GM12892 (cell line): ENCODE results near the gene ERC1.
A peak's percentile ranks its signal among the peaks of the same experiment; 100 is the strongest.

Experiments used
- DNase-seq: peaks from one replicate; pipeline ENCODE4 v3.0.0; 2011; ENCODE audit not compliant: insufficient read length
- FAIRE-seq: peaks from 2 replicates; lab custom pipeline; 2011; peaks lifted over from hg19 to GRCh38; lab: Jason Lieb, UNC
- POLR2A ChIP-seq: IDR thresholded peaks from 2 replicates; pipeline ENCODE4 v1.6.1; 2011; ENCODE audit warnings: low read depth, low read length, control low read depth
- POLR2AphosphoS5 ChIP-seq: IDR thresholded peaks from 2 replicates; pipeline ENCODE4 v1.6.1; 2011; ENCODE audit warnings: low read depth, low read length, control low read depth
- TAF1 ChIP-seq: IDR thresholded peaks from 2 replicates; pipeline ENCODE4 v1.6.1; 2011; ENCODE audit warnings: low read depth, mild to moderate bottlenecking, control low read depth, low read length, borderline replicate concordance

Gene ERC1

DNA sequence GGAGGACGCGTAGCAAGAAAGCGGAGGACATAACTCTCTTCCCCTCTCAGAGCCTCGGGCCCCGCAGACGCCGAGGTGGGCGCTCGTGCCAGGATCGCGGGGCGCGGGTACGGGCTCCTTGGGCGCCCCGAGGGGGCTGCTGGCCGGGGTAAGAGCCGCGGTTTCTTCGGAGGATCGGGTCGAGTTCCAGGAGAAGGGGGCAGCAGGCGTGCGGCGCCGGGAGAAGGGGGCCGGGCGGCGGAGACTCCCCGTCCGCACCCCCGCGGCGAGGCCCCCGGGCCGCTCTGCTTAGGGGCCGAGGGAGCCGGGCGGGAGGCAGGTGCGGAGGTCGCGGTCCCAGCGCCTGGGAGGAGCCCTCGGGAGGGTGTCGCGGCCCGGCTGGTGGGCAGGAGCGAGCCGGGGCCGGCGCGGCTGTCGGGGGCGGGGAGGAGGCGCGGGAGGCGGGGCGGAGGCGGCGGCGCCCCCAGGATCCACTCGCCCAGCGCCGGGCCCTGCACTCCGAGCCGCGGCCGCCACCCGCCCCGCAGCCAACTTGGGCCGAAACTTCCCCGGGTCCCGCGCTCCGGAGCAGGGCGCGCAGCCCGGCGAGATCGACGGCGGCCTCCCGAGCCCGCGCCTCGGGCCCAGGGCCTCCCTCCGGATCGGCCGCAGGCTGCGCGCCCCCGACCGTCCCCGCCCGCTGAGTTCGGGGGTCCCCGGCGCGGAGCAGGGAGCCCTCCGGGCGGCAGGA lies 539.0 kb downstream of the ERC1 start:
- FAIRE-seq: peak; percentile 81

DNA sequence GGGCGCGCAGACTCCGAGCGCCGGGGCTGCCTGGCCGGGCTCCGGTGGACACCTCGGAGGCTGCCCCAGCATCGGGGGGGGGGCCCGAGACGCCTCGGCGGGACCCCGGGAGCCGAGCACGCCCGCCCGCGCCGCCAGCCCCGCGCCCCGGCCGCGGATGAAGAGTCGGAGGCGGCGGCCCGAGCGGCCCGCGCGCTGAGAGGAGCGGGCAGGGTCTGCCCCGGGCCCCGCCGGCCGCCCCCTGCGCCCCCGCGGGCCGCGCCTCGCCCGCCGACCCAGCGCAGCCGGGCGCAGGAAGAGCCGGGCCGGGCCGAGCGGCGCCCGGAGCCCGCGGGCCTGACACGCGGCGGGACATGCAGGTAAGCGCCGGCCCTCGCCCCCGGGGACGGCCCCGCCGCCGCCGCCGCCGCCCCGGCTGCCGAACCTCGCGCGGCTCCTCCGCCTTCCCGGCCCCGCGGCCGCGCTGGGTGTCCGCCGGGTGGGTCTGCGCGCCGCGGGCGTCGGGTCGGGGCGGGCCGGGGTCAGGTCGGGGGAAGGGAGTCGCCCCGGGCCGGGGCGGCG lies 539.6 kb downstream of the ERC1 start:
- FAIRE-seq: no peak
- no peak for DNase-seq
- no peak for TF ChIP-seq POLR2A
- no peak for TF ChIP-seq POLR2AphosphoS5
- no peak for TF ChIP-seq TAF1

More for the DNA sequence above, 539.0 kb downstream of the ERC1 start:
- no peak for TF ChIP-seq POLR2A
- TF ChIP-seq POLR2AphosphoS5: no peak
- TF ChIP-seq TAF1: no peak
- DNase-seq: no peak

DNA sequence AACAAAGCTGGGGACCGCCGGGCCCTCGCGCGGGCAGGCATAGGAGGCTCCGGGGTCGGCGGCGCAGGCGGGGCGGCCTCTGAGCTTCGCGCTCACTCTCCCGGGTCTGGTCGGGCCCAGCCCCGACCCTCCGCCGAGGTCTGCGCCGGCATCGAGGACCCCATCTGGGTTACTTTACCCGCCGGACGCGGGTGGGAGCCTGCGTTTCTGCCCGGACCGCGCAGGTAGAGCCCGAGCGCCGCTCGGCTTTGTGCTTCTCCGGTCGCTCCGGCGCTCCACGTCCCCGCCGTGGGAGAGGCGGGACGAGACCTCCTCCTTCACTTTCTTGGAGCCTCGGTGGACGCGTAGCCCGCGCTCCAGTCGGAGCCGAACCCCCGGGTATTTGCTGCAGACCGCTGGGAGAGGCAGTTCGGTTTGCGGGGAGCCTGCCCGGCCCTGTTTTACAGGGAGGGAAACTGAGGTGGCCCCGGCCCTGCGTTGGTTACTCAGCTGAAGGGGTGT lies 540.2 kb downstream of the ERC1 start:
- DNase-seq (no peak), FAIRE-seq (no peak)
- no peak for TF ChIP-seq TAF1
- no peak for TF ChIP-seq POLR2A
- no peak for TF ChIP-seq POLR2AphosphoS5

DNA sequence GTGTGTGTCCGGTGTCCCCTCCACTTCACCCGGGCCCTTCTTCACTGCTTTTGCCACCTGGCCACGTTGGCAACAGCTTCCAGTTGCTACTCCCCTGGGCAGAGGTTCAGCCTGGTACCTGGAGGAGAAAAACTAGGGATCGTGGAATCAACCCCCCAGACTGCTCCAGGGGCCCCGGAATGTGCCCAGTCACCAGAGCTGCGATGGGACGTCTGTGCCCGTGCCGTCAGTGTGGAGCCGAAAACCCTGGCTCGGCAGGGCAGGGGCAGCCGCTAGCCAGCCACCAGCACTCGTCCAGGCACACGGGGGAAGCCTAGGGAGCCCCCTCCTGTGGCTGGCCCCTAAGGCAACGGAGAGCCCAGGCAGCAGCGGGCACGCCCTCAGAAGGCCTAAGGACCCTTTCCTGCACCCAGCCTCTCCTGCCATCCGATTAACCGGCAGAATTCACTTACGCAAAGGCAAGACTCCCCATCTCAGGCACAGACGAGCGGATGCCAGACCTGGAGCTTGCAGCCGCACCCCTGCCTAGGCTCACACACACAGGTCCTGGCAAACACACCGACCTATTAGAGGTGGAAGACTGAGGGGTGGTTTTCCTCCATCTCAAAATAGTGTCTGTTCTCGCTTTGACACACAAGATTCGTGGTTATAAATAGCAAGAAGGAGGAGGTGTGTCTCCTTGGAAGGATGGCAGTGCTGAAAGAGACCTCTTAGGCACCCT lies 540.8 kb downstream of the ERC1 start:
- TF ChIP-seq POLR2AphosphoS5 (no peak), TAF1 (no peak), POLR2A (peak; percentile 61; the same call in 1 of the 2 replicates)
- peak; percentile 92 for FAIRE-seq
- DNase-seq: no peak

DNA sequence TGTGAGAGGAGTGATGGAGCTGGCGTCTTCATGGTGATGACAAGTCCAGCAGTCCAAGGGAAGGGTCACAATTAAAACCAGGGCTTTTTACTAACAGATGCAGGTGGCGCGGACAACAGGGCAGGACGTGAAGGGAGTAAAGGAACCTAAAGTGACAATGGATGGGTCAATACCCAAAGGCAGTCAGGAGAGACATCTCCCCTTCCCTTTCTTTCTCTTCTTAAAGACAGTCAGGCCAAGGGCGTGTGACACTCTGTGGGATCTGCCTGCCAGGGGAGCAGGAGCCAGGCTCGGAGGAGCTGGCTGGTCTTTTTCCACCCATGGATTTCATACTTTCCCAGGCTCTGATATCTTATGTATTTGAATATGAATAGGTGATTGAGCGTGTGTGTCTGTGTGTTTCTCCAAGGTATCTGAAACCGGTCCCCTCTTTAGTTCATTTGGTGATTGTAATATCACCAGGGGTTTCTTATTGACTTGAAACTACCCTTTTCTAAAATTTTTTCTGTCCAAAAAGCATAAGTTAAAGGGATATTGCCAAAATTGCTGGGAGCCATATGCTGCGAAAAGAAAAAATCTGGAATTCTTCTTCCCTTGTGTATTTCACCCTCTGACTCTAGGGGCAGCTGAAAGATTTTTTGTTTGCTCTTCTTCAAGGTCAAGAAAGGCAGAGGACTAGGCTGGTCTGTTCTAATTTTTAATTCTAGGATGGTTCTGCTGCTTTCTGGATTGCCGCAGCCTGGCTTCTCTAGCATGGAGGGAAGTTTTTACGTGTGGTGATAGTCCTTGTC lies 541.5 kb downstream of the ERC1 start:
- DNase-seq (no peak), FAIRE-seq (no peak)
- TF ChIP-seq POLR2AphosphoS5 (no peak), TAF1 (no peak), POLR2A (no peak)

DNA sequence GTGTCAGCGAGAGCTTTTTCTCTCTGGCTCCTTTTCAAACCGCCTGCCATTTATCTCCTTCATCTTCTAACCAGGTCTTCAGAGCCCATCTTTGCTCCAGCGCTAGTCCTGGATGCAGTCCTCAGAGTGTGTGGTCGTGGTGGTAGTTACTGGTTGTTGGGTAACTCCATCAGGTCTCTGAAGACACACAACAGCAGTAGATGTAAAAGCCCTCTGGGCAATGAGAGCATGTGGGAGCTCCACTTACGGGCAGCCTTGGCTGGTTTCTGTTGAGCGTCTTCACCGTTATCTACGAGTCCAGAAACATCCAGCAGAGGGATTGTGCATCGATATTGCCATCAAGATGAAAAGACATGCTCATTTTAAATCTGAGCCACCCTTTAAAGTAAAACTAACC lies 542.2 kb downstream of the ERC1 start:
- DNase-seq (no peak), FAIRE-seq (no peak)
- TF ChIP-seq POLR2AphosphoS5 (no peak), POLR2A (no peak), TAF1 (no peak)

DNA sequence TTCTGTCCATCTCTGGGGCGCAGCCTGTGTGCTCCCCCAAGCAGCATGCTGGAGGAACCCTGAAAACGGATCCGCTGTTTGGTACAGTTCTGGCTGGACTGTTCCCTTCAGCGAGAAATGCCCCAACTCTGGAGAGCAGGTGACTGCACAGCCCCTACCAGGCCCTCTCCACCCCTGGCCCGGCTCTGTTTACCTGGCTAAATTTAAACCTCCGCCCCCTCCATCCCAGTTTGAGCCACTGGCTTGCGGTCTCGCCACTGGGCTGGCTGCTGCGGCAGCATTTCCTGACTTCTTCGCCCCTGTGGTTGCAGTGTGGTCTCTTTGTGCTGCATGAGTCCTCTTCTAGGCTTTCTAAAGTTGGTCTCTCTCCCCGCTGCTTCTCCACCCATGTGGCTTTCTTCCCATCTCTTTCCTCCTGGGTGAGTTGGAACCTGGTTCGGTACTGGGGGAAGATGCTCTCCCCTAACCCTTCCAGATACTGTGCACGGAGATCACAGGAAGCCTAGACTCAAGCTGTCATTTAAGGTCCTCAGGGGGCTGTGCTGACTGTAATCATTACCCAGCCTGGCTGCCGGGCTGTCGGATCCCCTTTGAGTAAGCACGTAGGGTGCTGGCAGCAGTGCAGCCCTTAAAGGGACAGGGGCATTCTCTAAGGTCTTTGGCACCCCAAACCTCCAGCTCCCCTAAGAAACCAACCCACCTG lies 542.7 kb downstream of the ERC1 start:
- peak; percentile 96 for FAIRE-seq
- peak; percentile 58 for DNase-seq
- no peak; the same call in 1 of the 2 replicates for TF ChIP-seq TAF1
- no peak for TF ChIP-seq POLR2AphosphoS5
- no peak for TF ChIP-seq POLR2A

DNA sequence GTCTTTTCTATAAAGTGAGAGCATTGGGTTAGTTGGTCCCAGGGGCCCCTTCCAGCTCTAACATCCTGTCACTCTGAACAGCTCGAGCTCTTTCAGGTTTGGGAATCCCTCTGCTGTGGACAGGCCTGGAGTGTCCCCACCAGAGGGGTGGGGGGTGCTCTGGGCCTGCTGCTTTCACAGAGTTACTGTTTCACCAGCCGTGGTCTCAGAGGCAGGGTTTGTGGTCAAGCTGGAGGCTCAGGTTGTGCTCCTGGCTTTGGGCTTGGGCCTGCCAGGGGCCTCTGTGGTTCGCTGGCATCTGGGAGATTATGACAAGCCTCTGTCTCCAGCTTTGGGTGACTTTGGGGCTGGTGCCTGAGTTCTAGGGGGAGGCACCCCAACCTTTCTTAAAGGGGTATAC lies 543.7 kb downstream of the ERC1 start:
- FAIRE-seq (peak; percentile 92), DNase-seq (no peak)
- TF ChIP-seq POLR2A (no peak), TAF1 (no peak), POLR2AphosphoS5 (no peak)

DNA sequence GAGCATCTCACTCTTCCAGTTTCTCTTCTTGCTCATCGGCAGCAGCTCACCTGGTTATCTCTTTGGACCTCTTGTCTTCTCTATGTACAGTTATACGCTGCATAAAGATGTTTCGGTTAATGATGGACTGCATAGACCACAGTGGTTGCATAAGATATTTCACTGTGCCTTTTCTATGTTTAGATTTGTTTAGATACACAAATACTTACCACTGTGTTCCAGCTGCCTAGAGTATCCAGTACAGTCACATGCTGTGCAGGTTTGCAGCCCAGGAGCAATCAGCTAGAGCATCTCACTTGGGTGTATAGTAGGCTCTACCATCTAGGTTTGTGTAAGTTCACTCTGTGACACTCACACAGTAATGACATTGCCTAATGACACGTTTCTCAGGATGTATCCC lies 545.8 kb downstream of the ERC1 start:
- DNase-seq (no peak), FAIRE-seq (no peak)
- TF ChIP-seq POLR2AphosphoS5 (no peak), POLR2A (no peak), TAF1 (no peak)

DNA sequence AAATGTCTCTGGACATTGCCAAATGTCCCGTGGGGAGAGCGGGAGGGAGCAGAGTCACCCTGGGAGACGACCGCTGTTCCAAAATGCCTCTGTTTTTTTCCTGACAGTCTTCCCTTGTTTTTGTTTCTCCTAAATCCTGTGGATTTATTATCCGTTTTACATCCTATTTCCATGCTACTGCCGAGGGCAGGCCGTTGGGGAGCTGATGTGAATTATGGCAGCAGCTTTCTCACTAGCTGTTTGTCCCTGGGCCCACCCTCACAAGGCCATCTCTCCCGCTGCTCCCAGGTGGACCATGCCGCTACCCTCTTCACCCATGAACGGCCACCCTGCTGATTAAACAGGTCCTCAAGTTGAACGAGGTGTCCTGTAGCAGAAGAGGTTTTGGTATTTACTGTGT lies 548.1 kb downstream of the ERC1 start:
- TF ChIP-seq TAF1 (no peak), POLR2AphosphoS5 (no peak)
- FAIRE-seq (no peak), DNase-seq (no peak)
